CD14-positive monocyte (primary cell): ENCODE data around the gene IRAK3. TPM values are rescaled to one million over a fixed set of nuclear protein-coding genes. Genes with fewer than 3 reads are reported as not detected.
"Not testable (repeated sequence)": the region's sequence is repeated elsewhere in the genome, so short reads cannot be mapped to it uniquely, and the experiment has no call there.

ENCODE experiments used
- DNase-seq, 3 donors: peaks; one replicate each; pipeline ENCODE4 v3.0.0-alpha.2; 2011 to 2022
- H2AFZ ChIP-seq: 2 replicates; pipeline ENCODE4 v1.6.0; 2012; ENCODE audit warnings: mild to moderate bottlenecking, low read depth, low read length, inconsistent platforms; ENCODE audit not compliant: insufficient read depth, poor library complexity, severe bottlenecking
- H3K27ac ChIP-seq, 2 donors: 1 replicate in 1 of 2; 2 replicates in 1 of 2; pipeline ENCODE4 v1.5.1; 2012 to 2013; ENCODE audit warnings: low read length in 2 of 2, control low read depth in 1 of 2, inconsistent platforms in 1 of 2, low read depth in 1 of 2, mild to moderate bottlenecking in 1 of 2
- H3K27me3 ChIP-seq, 2 donors: one replicate each; pipeline versions ENCODE4 v1.6.0 to v1.6.1; 2011 to 2013; ENCODE audit warnings: low read length in 2 of 2; ENCODE audit not compliant: control insufficient read depth in 2 of 2, insufficient read depth in 2 of 2
- H3K36me3 ChIP-seq, 2 donors: replicated peaks in 1 of 2; 1 replicate in 1 of 2; 2 replicates in 1 of 2; pipeline versions ENCODE4 v1.5.1 to v1.6.1; 2012 to 2013; ENCODE audit warnings: low read length in 2 of 2, control low read depth in 1 of 2, inconsistent platforms in 1 of 2, mild to moderate bottlenecking in 1 of 2; ENCODE audit not compliant: insufficient read depth in 2 of 2, control insufficient read depth in 1 of 2
- H3K4me1 ChIP-seq, 2 donors: 1 replicate in 1 of 2; 2 replicates in 1 of 2; pipeline versions ENCODE4 v1.5.1 to v1.6.1; 2012 to 2013; ENCODE audit warnings: low read length in 2 of 2, control low read depth in 1 of 2, inconsistent platforms in 1 of 2, mild to moderate bottlenecking in 1 of 2, moderate library complexity in 1 of 2; ENCODE audit not compliant: insufficient read depth in 2 of 2, control insufficient read depth in 1 of 2
- H3K4me2 ChIP-seq: replicated peaks from 2 replicates; pipeline ENCODE3; 2012; ENCODE audit warnings: low read length, moderate library complexity, mild to moderate bottlenecking; ENCODE audit not compliant: poor library complexity, severe bottlenecking; ENCODE audit errors: extremely low read depth
- H3K4me3 ChIP-seq, 3 experiments: fragments of 200-600 bp in 1 of 3; sonication (generic) in 1 of 3; replicated peaks in 1 of 3; 1 replicate in 2 of 3; 2 replicates in 1 of 3; pipeline ENCODE4 v1.5.1; 2011 to 2013; ENCODE audit warnings: low read length in 3 of 3, mild to moderate bottlenecking in 3 of 3, control low read depth in 2 of 3, low read depth in 2 of 3, inconsistent platforms in 1 of 3, moderate library complexity in 1 of 3
- H3K79me2 ChIP-seq: 2 replicates; pipeline ENCODE4 v1.6.0; 2012; ENCODE audit warnings: mild to moderate bottlenecking, control low read depth, inconsistent platforms, low read length, moderate library complexity; ENCODE audit not compliant: insufficient read depth
- H3K9ac ChIP-seq: 2 replicates; pipeline ENCODE4 v1.6.0; 2017; ENCODE audit warnings: low read length, mild to moderate bottlenecking; ENCODE audit not compliant: insufficient read depth, poor library complexity, severe bottlenecking
- H3K9me3 ChIP-seq, 2 donors: replicated peaks in 1 of 2; 1 replicate in 1 of 2; 2 replicates in 1 of 2; pipeline versions ENCODE4 v1.5.1 to v1.6.1; 2012 to 2013; ENCODE audit warnings: low read length in 2 of 2, control low read depth in 1 of 2; ENCODE audit not compliant: control insufficient read depth in 1 of 2, insufficient read depth in 1 of 2
- H4K20me1 ChIP-seq: 2 replicates; pipeline ENCODE4 v1.6.0; 2012; ENCODE audit warnings: mild to moderate bottlenecking, low read length, control low read depth, moderate library complexity; ENCODE audit not compliant: insufficient read depth
- H3K27ac Mint-ChIP-seq, 7 donors: one replicate each; pipeline ENCODE4 v1.8.0; 2020; ENCODE audit warnings: mild to moderate bottlenecking in 7 of 7, mixed read lengths in 7 of 7, moderate library complexity in 6 of 7, inconsistent platforms in 2 of 7
- H3K27me3 Mint-ChIP-seq, 3 donors: one replicate each; pipeline ENCODE4 v1.8.0; 2021 to 2022; ENCODE audit warnings: low read depth in 3 of 3, mild to moderate bottlenecking in 3 of 3, mixed read lengths in 3 of 3, moderate library complexity in 3 of 3, inconsistent platforms in 1 of 3
- H3K36me3 Mint-ChIP-seq, 2 donors: one replicate each; pipeline ENCODE4 v1.8.0; 2020; ENCODE audit warnings: mixed read lengths in 2 of 2, inconsistent platforms in 1 of 2, mild to moderate bottlenecking in 1 of 2
- H3K4me1 Mint-ChIP-seq: one replicate; pipeline ENCODE4 v1.8.0; 2020; ENCODE audit warnings: mild to moderate bottlenecking, mixed read lengths
- H3K4me3 Mint-ChIP-seq, 2 donors: one replicate each; pipeline ENCODE4 v1.8.0; 2020; ENCODE audit warnings: mild to moderate bottlenecking in 2 of 2, mixed read lengths in 2 of 2, moderate library complexity in 1 of 2
- H3K9me3 Mint-ChIP-seq, 7 donors: one replicate each; pipeline ENCODE4 v1.8.0; 2020 to 2022; ENCODE audit warnings: mixed read lengths in 7 of 7, mild to moderate bottlenecking in 6 of 7, moderate library complexity in 6 of 7, inconsistent platforms in 2 of 7
- CTCF ChIP-seq: fragments of 200-600 bp; IDR thresholded peaks from one replicate; pipeline ENCODE4 v1.8.0; 2022; ENCODE audit warnings: antibody characterized with exemption, mild to moderate bottlenecking
- WGBS: methylation state at CpG from one replicate; pipeline ENCODE4 v1.1.5; 2013; ENCODE audit warnings: missing lambda C conversion rate; ENCODE audit not compliant: insufficient coverage; 5-methylcytosine and 5-hydroxymethylcytosine counted together
- intact Hi-C, 2 donors: fragments of 100-400 bp; cut with micrococcal nuclease; formaldehyde crosslinking; loops; one replicate each; pipeline versions ENCODE4 v1.15.0 to v1.15.1; 2023
- polyA plus RNA-seq, 3 donors: library from polyadenylated mRNA; depleted of rRNA in 1 of 3; unstranded in 2 of 3; stranded (reverse) in 1 of 3; fragments of 300-500 nt in 2 of 3; fragments of >200 nt in 1 of 3; fragmentation: Illumina TruSeq in 2 of 3; gene quantifications; 1 replicate in 2 of 3; 2 replicates in 1 of 3; pipeline ENCODE4 v1.2.3, GENCODE V29; 2012 to 2021

Gene IRAK3
- polyA plus RNA-seq, 3 donors: 56.9 to 59.7 (median 58.0) TPM

GRCh38 chr12:66301944-66302826 is 113.2 kb downstream of the IRAK3 start, which contains the start of gene HELB:
TSS of gene HELB (plus strand) at chr12:66302493. CDS start at chr12:66302604, 111 bp downstream.
- Histone ChIP-seq H3K4me3 (peak within 1 kb of the TSS; percentile 77 to 97 (median 92)), H4K20me1 (no peaks in the 10 kb centered on the region), H3K79me2 (peaks cover 39% of the 10 kb centered on the region), H3K27ac (peak within 1 kb of the TSS; percentile 74 to 89), H3K27me3 (no peaks in the 10 kb centered on the region), H3K9ac (peak within 1 kb of the TSS; percentile 67), H3K36me3 (peaks cover 4 to 12% of the 10 kb centered on the region in 2 donors), H2AFZ (peak within 1 kb of the TSS; percentile 99), H3K9me3 (no peaks in the 10 kb centered on the region), H3K4me1 (peaks cover 20 to 31% of the 10 kb centered on the region in 2 donors), H3K4me2 (peak within 1 kb of the TSS; percentile 81)
- DNase-seq: peak; percentile 94 to 97 (median 96)
- H3K9me3 Mint-ChIP-seq: peaks cover 0 to 2% (median 0%) of the 10 kb centered on the region in 7 donors
- H3K36me3 Mint-ChIP-seq: peaks cover 8 to 12% of the 10 kb centered on the region in 2 donors
- H3K4me1 Mint-ChIP-seq: peaks cover 34% of the 10 kb centered on the region
- H3K27me3 Mint-ChIP-seq: peaks cover 0 to 2% (median under 1%) of the 10 kb centered on the region in 3 donors
- no peak for TF ChIP-seq CTCF
- peak within 1 kb of the TSS; percentile 96 to 99 (median 99) for H3K27ac Mint-ChIP-seq
- under 1% methylated on average over 38 of the region's 45 CpGs for WGBS
- intact Hi-C loops: loop anchor here in 1 of 2 donors (10.0 kb wide), 1 partner anchor 157 kb away; no protein-coding TSS in a partner anchor
- H3K4me3 Mint-ChIP-seq: peak within 1 kb of the TSS; percentile 96 to 99

DNA sequence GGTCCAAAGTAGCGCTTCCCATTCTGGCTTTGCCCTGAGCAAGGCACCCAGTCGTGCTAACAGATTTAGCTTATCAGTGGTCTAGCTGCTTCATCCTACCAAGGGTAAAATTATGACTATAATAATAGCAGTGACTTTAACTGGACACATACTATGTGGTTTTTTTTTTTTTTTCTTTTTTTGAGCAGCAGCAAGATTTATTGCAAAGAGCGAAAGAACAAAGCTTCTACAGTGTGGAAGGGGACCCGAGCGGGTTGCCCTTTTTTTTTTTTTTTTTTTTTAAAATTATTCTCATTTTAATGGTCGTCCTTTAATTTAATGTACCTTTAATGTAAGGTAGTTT is 113.8 kb downstream of the IRAK3 start:
- Histone ChIP-seq H3K27me3 (no peaks in the 10 kb centered on the region), H3K4me2 (peak overlapping the region; percentile 81), H3K9me3 (no peaks in the 10 kb centered on the region), H2AFZ (peak overlapping the region; percentile 99), H3K4me1 (peaks cover 20 to 31% of the 10 kb centered on the region in 2 donors), H4K20me1 (no peaks in the 10 kb centered on the region), H3K4me3 (peak overlapping the region; percentile 77 to 97 (median 92)), H3K9ac (peak overlapping the region; percentile 67), H3K27ac (peak overlapping the region; percentile 74 to 89), H3K36me3 (peaks cover 4 to 14% of the 10 kb centered on the region in 2 donors), H3K79me2 (peaks cover 44% of the 10 kb centered on the region)
- Mint-ChIP-seq H3K4me1 (peaks cover 34% of the 10 kb centered on the region), H3K36me3 (peaks cover 12 to 16% of the 10 kb centered on the region in 2 donors), H3K27me3 (peaks cover 0 to 2% (median 0%) of the 10 kb centered on the region in 3 donors), H3K4me3 (peak overlapping the region; percentile 96 to 99), H3K9me3 (peaks cover 0 to 2% (median 0%) of the 10 kb centered on the region in 7 donors), H3K27ac (peak overlapping the region; percentile 96 to 99 (median 99))
- TF ChIP-seq CTCF: no peak
- no CpG with 5 or more reads among the region's 6 CpGs for WGBS
- intact Hi-C loops: loop anchor here in 1 of 2 donors (10.0 kb wide), 1 partner anchor 158 kb away; no protein-coding TSS in a partner anchor
- no peak for DNase-seq

DNA sequence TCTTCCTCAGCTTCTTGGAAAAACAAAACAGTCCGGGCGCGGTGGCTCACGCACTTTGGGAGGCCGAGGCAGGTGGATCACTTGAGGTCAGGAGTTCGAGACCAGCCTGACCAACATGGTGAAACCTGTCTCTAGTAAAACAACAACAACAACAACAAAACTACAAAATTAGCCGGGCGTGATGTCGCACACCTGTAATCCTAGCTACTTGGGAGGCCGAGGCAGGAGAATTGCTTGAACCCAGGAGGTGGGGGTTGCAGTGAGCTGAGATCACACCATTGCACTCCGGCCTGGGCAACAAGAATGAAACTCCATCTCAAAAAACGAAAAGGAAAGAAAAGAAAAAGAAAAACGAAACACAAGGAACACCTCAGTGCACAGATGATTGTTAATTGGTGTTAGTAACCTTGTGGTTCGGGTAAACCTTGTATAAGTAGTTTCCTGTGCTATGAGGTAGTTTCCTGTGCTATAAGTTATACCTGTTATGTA is 114.3 kb downstream of the IRAK3 start:
- H3K27ac Mint-ChIP-seq: peak overlapping the region; percentile 17 to 97 (median 66)
- not testable (repeated sequence) for H3K9me3 Mint-ChIP-seq, H3K9me3 ChIP-seq, H4K20me1 ChIP-seq, H3K27me3 Mint-ChIP-seq, DNase-seq, H3K27me3 ChIP-seq
- H3K36me3 ChIP-seq: peaks cover 4 to 20% of the 10 kb centered on the region in 2 donors
- H3K36me3 Mint-ChIP-seq: peaks cover 17 to 22% of the 10 kb centered on the region in 2 donors
- H3K9ac ChIP-seq: peak overlapping the region; percentile 10
- peaks cover 49% of the 10 kb centered on the region for H3K79me2 ChIP-seq
- peak overlapping the region; percentile 81 for H3K4me2 ChIP-seq
- peak overlapping the region; percentile 99 for H2AFZ ChIP-seq
- H3K4me3 ChIP-seq: peak overlapping the region; percentile 77 to 97 (median 92)
- intact Hi-C loops: loop anchor here in 1 of 2 donors (10.0 kb wide), 1 partner anchor 159 kb away; no protein-coding TSS in a partner anchor
- peaks cover 20 to 31% of the 10 kb centered on the region in 2 donors for H3K4me1 ChIP-seq
- 56% methylated on average over 4 of the region's 14 CpGs for WGBS
- H3K27ac ChIP-seq: peak overlapping the region in 1 of 2 donors; percentile 89
- peak overlapping the region; percentile 69 to 96 for H3K4me3 Mint-ChIP-seq
- H3K4me1 Mint-ChIP-seq: peaks cover 34% of the 10 kb centered on the region
